Activated CD8-positive, alpha-beta memory T cell treated with anti-CD3 and anti-CD28 coated beads for 36 hours (primary cell): Measurements from ENCODE around the gene ZNF333. TPM values are rescaled to one million over a fixed set of nuclear protein-coding genes. Genes with fewer than 3 reads are reported as not detected.

Experiments
- CTCF ChIA-PET: fragments of 350-600 bp; sonication (Branson Sonifier 250); formaldehyde crosslinking; loops from one replicate; lab custom pipeline; 2021; ENCODE audit warnings: antibody characterized with exemption; lab: Charles Lee
- POLR2A ChIA-PET: fragments of 350-600 bp; sonication (Branson Sonifier 250); formaldehyde crosslinking; loops from one replicate; lab custom pipeline; 2021; ENCODE audit warnings: antibody characterized with exemption; lab: Charles Lee
- total RNA-seq, 2 experiments: library from RNA; stranded (reverse); gene quantifications; one replicate each; pipeline ENCODE4 v1.2.3, GENCODE V29; 2021

ZNF333 gene
- total RNA-seq, 2 experiments from 2014 or later, result 7.8 to 8.0 TPM

DNA sequence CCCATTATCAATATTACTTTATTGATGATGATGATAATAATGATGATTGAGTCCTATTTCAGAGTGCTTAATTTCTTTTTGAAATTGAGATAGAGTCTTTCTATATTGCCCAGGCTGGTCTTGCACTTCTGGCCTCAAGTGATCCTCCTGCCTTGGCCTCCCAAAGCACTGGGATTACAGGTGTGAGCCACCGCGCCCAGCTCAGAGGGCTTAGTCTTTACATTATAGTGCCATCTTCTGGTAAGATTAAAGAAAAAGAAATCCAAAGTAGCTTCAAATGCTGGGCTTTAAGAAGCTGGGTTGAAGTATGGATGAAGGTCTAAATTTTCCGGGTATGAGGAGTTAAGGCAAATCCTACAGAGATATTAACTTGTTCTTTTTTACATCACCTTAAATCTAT, 3.4 kb upstream of the ZNF333 start:
- ChIA-PET CTCF (interaction anchor here (0.5 to 6.7 kb wide), 11 partner anchors 8 to 200 kb away, joined by 3 to 111 read pairs (median 4); partner anchors contain the start of gene NDUFB7), POLR2A (no interaction called here)

DNA sequence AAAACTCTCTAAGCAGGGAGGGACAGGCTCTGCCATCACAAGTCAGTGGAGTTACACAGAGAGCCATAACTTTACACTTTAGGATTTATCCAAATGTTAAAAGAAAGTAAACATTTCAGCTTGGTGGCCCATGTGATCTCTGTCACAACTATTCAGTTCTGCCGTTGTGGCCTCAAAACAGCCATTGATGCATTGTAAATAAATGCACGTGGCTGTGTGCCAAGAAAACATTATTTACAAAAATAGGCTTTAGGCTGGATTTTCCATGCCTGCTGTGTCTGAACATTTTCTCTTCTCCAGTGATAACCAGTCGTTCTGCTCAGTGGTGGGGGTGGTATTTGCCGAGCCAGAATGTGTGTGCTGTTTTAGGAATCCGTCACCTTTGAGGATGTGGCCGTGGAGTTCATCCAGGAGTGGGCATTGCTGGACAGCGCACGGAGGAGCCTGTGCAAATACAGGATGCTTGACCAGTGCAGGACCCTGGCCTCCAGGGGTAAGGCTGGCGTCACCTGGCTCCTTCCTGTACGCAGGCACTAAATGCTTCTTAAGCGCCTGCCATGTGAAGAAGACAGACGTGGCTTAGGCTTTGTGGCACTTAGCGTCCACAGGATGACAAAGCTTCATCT, 4.9 kb downstream of the ZNF333 start:
- POLR2A ChIA-PET, result no interaction called here
- CTCF ChIA-PET, result interaction anchor here (1.0 to 1.1 kb wide), 2 partner anchors 8 to 121 kb away, joined by 3 read pairs; no protein-coding TSS in a partner anchor

DNA sequence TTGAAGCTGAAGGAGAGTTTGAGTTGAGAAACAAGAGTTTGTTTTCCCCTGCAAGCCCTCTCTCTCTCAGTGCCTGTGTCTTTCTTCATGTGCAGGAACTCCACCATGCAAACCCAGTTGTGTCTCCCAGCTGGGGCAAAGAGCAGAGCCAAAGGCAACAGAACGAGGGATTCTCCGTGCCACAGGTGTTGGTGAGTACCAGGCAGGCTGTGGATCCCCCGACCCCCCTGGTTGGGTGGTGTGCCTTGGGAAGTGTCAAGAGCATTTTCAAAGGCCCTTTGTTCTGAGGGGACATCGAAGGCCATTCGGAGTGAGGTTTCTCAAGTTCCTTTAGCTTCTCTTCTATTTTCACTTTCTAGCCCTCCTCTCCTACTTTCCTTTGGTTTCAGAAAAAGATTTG, 5.6 kb downstream of the ZNF333 start:
- CTCF ChIA-PET, result interaction anchor here (1.1 kb wide), 1 partner anchor 9 kb away, joined by 3 read pairs; no protein-coding TSS in a partner anchor
- POLR2A ChIA-PET, result no interaction called here

DNA sequence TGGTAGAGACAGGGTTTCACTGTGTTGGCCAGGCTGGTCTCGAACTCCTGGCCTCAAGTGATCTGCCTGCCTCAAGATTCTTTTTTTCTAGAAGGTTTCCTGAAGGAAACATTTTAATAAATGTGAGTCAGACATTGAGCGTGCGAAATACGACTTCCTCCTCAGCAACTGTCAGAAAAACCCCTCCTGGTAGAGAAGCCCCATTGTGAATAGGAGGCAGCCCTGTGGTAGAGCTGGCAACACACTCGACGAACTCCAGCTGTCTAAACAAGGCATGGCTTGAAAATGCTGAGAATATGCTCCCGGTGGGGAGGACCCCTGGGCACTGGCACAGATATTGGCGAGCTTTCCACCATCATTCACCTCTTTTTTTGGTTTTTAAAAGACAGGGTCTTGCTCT, 9.8 kb downstream of the ZNF333 start:
- ChIA-PET POLR2A (no interaction called here), CTCF (interaction anchor here (0.8 kb wide), 1 partner anchor 14 kb away, joined by 5 read pairs; no protein-coding TSS in a partner anchor)

DNA sequence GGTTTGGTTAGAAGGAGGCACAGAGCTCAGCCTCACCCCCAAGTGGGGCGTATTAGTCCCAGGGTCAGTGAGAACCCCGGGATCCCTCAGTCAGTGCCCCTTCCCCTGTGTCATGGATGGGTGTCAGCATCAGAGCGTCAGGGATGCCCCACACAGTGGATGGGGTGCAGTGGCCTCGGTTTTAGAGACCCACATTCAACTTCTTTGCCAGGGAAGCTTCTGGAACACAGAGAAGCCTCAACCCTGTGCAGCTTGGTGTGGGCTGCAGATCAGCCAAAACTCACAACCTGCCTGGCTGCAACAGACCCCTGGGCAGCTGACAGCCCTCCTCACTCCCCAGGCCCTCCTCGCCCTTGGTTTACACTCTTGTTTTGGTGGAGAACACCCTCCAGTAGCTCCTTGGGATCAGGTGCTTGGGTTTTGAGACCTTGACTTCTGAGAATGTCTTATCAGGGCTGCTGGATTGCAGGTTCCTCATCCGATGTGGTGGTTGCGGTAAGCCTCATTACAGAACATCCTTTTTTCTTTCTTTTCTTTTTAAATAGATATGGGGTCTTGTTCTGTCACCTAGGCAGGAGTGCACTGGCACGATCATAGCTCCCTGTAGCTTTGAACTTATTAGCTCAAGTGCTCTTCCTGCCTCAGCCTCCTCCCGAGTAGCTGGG, 11.0 kb downstream of the ZNF333 start:
- CTCF ChIA-PET, result interaction anchor here (0.6 to 0.8 kb wide), 2 partner anchors 15 to 159 kb away, joined by 3 to 5 read pairs; no protein-coding TSS in a partner anchor
- POLR2A ChIA-PET, result no interaction called here

DNA sequence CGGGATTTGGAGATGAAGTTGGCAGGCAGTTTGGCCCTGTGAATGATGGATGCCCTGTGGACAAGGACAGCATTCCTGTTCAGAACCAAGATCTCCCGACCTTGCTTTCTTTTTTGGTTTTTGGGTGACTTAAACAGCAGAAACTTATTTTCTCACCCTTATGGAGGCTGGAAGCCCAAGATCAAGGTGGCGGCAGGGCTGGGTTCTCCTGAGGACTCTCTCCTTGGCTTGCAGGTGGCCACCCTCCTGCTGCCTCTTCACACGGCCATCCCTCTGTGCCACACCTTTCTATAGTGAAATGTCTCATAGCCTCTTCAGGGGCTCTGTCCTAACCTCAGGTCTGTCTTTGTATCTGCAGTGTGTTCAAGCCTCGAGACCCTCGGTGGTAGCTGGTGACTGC, 14.0 kb downstream of the ZNF333 start:
- ChIA-PET POLR2A (no interaction called here), CTCF (no interaction called here)

DNA sequence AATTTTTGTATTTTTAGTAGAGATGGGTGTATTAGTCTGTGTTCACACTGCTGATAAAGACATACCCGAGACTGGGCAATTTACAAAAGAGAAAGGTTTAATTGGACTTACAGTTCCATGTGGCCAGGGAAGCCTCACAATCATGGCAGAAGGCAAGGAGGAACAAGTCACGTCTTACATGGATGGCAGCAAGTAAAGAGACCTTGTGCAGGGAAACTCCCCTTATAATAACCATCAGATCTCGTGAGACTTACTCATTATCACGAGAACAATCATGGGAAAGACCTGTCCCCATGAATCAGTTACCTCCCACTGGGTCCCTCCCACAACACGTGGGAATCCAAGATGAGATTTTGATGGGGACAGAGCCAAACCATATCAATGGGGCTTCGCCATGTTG, 14.6 kb downstream of the ZNF333 start:
- POLR2A ChIA-PET, result no interaction called here
- CTCF ChIA-PET, result no interaction called here

DNA sequence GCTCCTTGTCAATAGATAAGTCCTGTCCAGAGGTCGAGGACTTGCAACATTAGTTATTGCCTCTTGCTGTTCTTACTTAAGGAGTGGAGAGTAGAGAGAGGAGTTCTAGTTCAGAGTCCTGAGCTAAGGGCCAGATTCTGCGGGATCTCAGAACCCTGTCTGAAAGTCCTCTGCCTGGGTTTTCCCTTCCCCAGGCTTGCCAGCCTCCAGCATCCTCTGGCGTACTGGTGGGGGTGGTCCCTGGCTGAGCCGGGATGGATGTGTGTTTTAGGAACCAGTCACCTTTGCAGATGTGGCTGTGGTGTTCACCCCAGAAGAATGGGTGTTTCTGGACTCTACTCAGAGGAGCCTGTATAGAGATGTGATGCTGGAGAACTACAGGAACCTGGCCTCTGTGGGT, 26.0 kb downstream of the ZNF333 start:
- ChIA-PET CTCF (no interaction called here), POLR2A (no interaction called here)

DNA sequence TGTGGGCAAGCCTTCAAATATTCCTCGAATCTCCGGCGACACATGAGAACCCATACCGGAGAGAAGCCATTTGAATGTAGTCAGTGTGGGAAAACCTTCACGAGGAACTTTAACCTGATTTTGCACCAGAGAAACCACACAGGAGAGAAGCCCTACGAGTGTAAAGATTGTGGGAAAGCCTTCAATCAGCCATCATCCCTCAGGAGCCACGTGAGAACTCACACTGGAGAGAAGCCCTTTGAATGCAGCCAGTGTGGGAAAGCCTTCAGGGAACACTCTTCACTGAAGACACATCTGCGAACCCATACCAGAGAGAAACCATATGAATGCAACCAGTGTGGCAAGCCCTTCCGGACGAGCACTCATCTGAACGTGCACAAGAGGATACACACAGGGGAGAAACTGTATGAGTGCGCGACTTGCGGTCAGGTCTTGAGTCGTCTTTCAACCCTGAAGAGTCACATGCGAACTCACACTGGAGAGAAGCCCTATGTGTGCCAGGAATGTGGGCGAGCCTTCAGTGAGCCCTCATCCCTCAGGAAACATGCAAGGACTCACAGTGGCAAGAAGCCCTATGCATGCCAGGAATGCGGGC, 28.8 kb downstream of the ZNF333 start:
- POLR2A ChIA-PET, result no interaction called here
- CTCF ChIA-PET, result no interaction called here

DNA sequence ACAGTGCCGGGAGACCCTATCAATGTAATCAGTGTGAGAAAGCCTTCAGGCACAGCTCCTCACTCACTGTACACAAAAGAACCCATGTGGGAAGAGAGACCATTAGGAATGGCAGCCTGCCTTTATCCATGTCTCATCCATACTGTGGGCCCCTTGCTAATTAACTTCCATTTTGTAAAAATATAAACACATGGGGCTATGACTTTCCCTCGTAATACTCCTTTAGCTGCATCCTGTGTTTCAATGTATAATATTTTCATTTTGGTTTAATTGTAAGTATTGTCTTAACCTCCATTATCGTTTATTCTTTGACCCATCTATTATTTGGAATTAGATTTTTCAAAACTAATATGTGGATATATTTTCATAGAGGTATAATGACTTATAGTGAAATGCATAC, 29.3 kb downstream of the ZNF333 start:
- CTCF ChIA-PET, result interaction anchor here (0.5 kb wide), 1 partner anchor 196 kb away, joined by 3 read pairs; no protein-coding TSS in a partner anchor
- POLR2A ChIA-PET, result no interaction called here

DNA sequence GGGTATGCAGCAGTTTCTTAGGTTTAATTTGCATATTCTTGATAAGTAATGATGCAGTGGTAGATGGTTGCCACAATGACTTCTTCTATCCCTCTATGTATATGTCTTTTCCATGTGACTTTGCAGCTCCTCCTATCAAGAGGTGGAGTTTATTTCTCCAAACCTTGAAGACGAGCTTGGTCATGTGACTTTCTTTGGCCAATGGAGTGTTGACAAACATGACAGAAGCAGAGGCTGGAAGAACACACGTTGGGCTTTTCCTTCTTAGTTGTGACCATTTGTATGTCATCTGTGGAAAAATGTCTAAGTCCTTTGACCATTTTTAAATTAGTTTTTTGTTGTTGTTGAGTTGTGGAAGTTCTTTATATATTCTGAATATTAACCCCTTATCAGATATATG, 32.3 kb downstream of the ZNF333 start:
- ChIA-PET POLR2A (no interaction called here), CTCF (no interaction called here)

DNA sequence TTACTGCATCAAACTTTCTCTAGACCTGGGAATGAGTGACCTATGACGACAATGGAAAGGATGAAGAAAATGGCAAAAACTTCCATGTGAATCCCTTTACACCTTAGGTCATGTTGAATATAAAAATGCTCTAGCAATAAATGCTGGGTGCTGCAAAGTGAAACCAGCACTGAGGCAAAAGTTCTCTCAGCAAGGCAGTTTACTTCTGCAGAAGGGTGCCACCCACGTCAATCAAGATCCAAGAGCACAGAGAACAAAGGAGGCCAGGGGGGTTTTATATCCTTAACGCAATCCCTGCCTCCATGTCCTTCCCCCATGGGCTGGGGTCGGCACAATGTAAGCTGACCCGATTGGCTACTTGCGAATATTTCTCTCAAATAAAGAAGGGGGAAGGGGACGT, 38.7 kb downstream of the ZNF333 start:
- POLR2A ChIA-PET, result no interaction called here

DNA sequence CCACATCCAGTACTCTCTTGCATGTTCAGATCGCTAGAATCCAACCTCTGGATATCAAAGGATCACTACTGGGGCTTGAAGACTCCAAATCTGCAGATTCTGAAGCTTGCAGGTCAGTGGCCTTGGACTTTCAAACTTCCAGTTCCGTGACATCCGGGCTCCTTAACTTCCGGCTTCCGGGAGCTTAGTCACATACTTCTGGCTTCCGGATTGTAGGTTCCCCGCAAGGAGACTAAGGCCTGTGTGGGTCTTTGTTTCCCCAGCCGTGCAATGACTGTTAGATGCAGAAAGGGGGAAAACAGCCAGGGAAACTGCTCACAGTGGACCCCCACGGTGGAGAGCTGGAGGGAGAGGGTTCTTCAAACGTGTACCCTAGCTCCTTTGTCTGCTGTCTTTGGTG, 41.4 kb downstream of the ZNF333 start:
- ChIA-PET POLR2A (no interaction called here), CTCF (no interaction called here)

More for the DNA sequence above, 38.7 kb downstream of the ZNF333 start:
- CTCF ChIA-PET, result no interaction called here

DNA sequence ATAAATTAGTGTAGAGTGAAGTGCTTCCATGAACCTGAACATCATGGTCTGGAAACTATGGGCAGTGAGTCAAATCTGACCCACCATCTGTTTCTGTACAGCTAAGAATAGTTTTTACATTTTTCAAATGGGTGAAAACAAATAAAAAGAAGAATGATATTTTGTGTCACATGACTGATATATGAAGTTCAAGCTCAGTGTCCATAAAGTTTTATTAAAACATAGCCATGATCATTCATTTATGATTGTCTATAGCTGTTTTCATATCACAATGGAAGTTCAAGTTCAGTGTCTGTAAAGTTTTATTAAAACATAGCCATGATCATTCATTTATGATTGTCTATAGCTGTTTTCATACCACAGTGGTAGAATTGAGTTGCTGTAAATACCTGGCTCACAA, 42.7 kb downstream of the ZNF333 start:
- POLR2A ChIA-PET, result no interaction called here
- CTCF ChIA-PET, result no interaction called here

DNA sequence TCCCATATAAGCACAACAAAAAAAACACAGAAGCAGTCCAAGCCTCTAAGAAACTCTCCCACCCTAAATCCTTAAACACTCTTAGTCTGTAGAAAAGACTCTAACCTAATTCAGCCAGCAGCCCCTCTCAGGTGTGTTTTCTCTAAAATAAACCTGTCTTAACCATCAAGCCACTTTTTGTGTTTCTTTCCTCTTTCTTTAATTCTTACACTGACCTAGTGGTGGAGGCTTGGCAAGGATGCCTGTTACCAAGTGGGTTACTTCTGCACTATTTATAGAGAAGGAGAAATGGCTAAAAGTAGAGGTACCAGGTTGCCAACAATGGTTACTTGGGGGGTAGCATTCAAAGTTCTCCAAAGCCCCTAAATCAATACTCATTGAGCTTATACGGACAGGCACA, 43.7 kb downstream of the ZNF333 start:
- CTCF ChIA-PET, result interaction anchor here (0.6 kb wide), 1 partner anchor 48 kb away, joined by 3 read pairs; no protein-coding TSS in a partner anchor
- POLR2A ChIA-PET, result no interaction called here

DNA sequence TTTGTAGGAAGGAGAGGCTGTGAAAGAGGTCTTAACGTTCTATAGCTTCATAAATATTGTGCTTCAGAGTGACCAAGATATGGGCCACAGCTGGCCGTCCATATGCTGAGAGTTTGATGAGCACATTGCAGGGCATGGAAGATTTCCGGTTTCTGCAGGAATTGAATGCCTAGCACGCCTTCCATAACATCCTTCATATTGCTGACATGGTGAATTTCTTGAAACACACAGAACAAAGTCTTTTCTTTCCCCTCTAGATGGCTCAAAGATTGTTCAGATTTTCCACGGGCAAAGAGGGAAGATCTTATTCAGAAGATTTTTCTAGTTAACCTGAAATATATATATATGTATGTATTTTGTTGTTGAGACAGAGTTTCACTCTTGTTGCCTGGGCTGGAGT, 46.1 kb downstream of the ZNF333 start:
- POLR2A ChIA-PET, result no interaction called here

DNA sequence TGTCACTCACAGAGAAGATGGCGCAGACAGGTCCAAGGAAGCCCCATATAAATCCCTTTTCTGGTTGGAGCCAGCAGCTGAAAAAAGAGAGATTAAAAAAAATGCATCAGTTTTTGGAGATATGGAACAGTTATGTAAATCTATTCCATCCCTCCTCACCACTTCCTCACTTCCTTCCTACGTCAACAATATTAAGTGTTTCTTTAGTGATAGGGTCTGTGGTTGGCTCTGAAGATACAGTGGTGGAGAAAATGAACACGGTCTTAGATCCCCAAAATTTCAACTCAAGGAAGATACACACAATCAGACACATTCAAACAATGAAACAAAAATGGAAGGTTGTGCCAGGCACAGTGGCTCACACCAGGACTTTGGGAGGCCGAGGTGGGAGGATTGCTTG, 57.0 kb downstream of the ZNF333 start:
- ChIA-PET POLR2A (no interaction called here), CTCF (no interaction called here)

More for the DNA sequence above, 46.1 kb downstream of the ZNF333 start:
- CTCF ChIA-PET, result no interaction called here

DNA sequence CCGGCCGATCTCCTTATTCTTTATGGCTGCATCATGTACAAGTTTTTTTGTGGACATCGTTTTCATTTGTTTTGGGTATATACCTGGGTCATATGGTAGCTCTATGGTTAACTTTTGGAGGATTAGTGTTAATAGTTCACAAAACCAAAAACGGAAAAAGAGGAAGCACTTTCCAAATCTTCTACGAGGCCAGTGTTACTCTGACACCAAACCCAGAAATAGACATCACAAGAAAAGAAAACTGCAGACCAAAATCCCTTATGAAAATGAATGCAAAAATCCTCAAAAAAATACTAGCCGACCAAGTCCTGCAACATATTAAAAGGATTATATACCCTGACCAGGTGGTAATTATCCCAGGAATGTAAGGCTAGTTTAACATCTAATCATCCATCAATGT, 58.8 kb downstream of the ZNF333 start:
- ChIA-PET POLR2A (no interaction called here), CTCF (interaction anchor here (1.0 kb wide), 1 partner anchor 175 kb away, joined by 3 read pairs; no protein-coding TSS in a partner anchor)

DNA sequence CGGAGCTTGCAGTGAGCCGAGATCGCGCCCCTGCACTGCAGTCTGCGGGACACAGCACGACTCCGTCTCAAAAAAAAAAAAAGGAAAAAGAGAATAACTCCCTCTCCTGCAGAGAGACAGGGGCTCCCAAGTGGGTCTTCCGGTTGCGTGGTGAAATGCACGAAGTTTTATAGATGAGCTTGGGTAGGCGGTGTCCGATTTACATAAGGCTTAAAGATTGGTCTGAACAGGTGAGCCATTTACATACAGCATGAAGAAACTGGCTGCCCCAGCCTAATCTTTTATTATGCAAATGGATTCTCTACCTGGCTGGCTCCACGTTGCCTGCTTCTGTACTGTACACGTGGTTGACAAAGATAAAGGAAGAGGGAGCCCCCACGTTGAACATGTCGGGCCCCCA, 69.0 kb downstream of the ZNF333 start:
- ChIA-PET POLR2A (no interaction called here), CTCF (no interaction called here)

DNA sequence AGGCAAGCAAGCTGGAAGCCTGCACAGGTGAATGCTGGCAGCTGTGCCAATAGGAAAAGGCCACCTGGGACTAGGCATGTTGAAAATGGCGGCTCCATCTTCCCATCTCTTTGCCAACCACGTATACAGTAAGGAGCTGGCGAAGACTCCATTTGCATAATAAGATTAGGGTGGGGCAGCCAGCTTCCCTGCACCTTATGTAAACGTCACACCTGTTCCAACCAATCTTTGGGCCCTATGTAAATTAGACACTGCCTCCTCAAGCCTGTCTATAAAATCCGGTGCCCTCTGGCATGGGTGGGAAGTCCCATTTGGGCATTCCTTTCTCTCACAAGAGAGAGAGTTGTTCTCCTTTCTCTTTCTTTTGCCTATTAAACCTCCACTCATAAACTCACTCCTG, 71.8 kb downstream of the ZNF333 start:
- POLR2A ChIA-PET, result no interaction called here
- CTCF ChIA-PET, result no interaction called here
